Muscle of leg (tissue), 16 donors: Measurements from ENCODE around the gene KERA. TPM values are rescaled to one million over a fixed set of nuclear protein-coding genes. Genes with fewer than 3 reads are reported as not detected.

Experiments used
- DNase-seq: peaks from one replicate; pipeline ENCODE4 v3.0.0; 2013
- H3K27ac ChIP-seq: one replicate; pipeline ENCODE4 v1.5.1; 2013; ENCODE audit warnings: mild to moderate bottlenecking, low read length, control low read depth
- H3K27me3 ChIP-seq: one replicate; pipeline ENCODE4 v1.6.1; 2013; ENCODE audit warnings: low read length; ENCODE audit not compliant: control insufficient read depth, insufficient read depth
- H3K36me3 ChIP-seq: one replicate; pipeline ENCODE4 v1.6.1; 2013; ENCODE audit warnings: low read length; ENCODE audit not compliant: control insufficient read depth, insufficient read depth
- H3K4me1 ChIP-seq: one replicate; pipeline ENCODE4 v1.6.1; 2013; ENCODE audit warnings: low read length; ENCODE audit not compliant: control insufficient read depth, insufficient read depth
- H3K4me3 ChIP-seq: one replicate; pipeline ENCODE4 v1.5.1; 2013; ENCODE audit warnings: low read length, control low read depth
- H3K9me3 ChIP-seq: replicated peaks from 2 replicates; pipeline ENCODE4 v1.6.1; 2013; ENCODE audit warnings: low read depth, low read length; ENCODE audit not compliant: control insufficient read depth
- WGBS: methylation state at CpG from one replicate; pipeline ENCODE4 v1.1.5; 2013; ENCODE audit warnings: missing lambda C conversion rate; ENCODE audit not compliant: insufficient coverage; 5-methylcytosine and 5-hydroxymethylcytosine counted together
- long read RNA-seq, 11 donors: transcript quantifications; one replicate each; lab custom pipeline, GENCODE V29; 2026
- polyA plus RNA-seq, 8 donors: library from polyadenylated mRNA; unstranded; fragments of 120-200 nt; gene quantifications; one replicate each; pipeline versions ENCODE4 v1.2.1 to v1.2.3, GENCODE V29; 2013; ENCODE audit warnings: inconsistent platforms in 1 of 8, low replicate concordance in 1 of 8; ENCODE audit not compliant: insufficient read length in 8 of 8, insufficient read depth in 1 of 8
- total RNA-seq: library from RNA; stranded (reverse); fragments of 120-200 nt; gene quantifications from one replicate; pipeline ENCODE4 v1.2.4, GENCODE V29; 2013

KERA gene
- total RNA-seq (223 TPM), polyA plus RNA-seq (100 to 1,000 TPM in 3 of 8 donors, 10 to 100 TPM in 5; 16.1 to 316 (median 55.7) TPM)
- long read RNA-seq, donor 1, partial matches to known transcripts: 0 of 1 reads
- long read RNA-seq, donor 1, other reads (novel, unspliced or antisense): 0 of 1 reads
- long read RNA-seq, donor 2, partial matches to known transcripts: 0 of 2 reads
- long read RNA-seq, donor 2, other reads (novel, unspliced or antisense): 0 of 2 reads
- long read RNA-seq, donor 3, partial matches to known transcripts: 0 of 2 reads
- long read RNA-seq, donor 3, other reads (novel, unspliced or antisense): 0 of 2 reads
- long read RNA-seq, donor 4, transcript KERA-201 (3 exons, 2,162 nt): major isoform, 5 of 10 reads
- long read RNA-seq, donor 4, partial matches to known transcripts: 5 of 10 reads
- long read RNA-seq, donor 4, other reads (novel, unspliced or antisense): 0 of 10 reads
- long read RNA-seq, donor 5, transcript KERA-201 (3 exons, 2,162 nt): major isoform, 250 of 383 reads
- long read RNA-seq, donor 5, partial matches to known transcripts: 133 of 383 reads
- long read RNA-seq, donor 5, other reads (novel, unspliced or antisense): 0 of 383 reads
- long read RNA-seq, donor 6, transcript KERA-201 (3 exons, 2,162 nt): major isoform, 7 of 12 reads
- long read RNA-seq, donor 6, partial matches to known transcripts: 5 of 12 reads
- long read RNA-seq, donor 6, other reads (novel, unspliced or antisense): 0 of 12 reads
- long read RNA-seq, donor 7, transcript KERA-201 (3 exons, 2,162 nt): major isoform, 50 of 74 reads
- long read RNA-seq, donor 7, partial matches to known transcripts: 24 of 74 reads
- long read RNA-seq, donor 7, other reads (novel, unspliced or antisense): 0 of 74 reads
- long read RNA-seq, donor 8, transcript KERA-201 (3 exons, 2,162 nt): major isoform, 47 of 80 reads
- long read RNA-seq, donor 8, partial matches to known transcripts: 33 of 80 reads
- long read RNA-seq, donor 8, other reads (novel, unspliced or antisense): 0 of 80 reads
- long read RNA-seq, donor 9, transcript KERA-201 (3 exons, 2,162 nt): major isoform, 24 of 52 reads
- long read RNA-seq, donor 9, partial matches to known transcripts: 28 of 52 reads
- long read RNA-seq, donor 9, other reads (novel, unspliced or antisense): 0 of 52 reads
- long read RNA-seq, donor 10, transcript KERA-201 (3 exons, 2,162 nt): major isoform, 33 of 44 reads
- long read RNA-seq, donor 10, partial matches to known transcripts: 11 of 44 reads
- long read RNA-seq, donor 10, other reads (novel, unspliced or antisense): 0 of 44 reads
- long read RNA-seq, donor 11, transcript KERA-201 (3 exons, 2,162 nt): major isoform, 103 of 153 reads
- long read RNA-seq, donor 11, partial matches to known transcripts: 50 of 153 reads
- long read RNA-seq, donor 11, other reads (novel, unspliced or antisense): 0 of 153 reads

- peaks cover 6% of the 10 kb centered on the region for H3K4me1 ChIP-seq
- DNase-seq: peak; percentile 81
- no peaks in the 10 kb centered on the region for H3K9me3 ChIP-seq
- H3K4me3 ChIP-seq: peak within 1 kb of the TSS; percentile 7
- no peaks in the 10 kb centered on the region for H3K27me3 ChIP-seq
- no peaks in the 10 kb centered on the region for H3K36me3 ChIP-seq
- no CpG with 5 or more reads among the region's 9 CpGs for WGBS
- H3K27ac ChIP-seq: peak within 1 kb of the TSS; percentile 94
Observed at GRCh38 chr12:91057368-91058165, at the start of gene KERA. KERA (minus strand) TSS chr12:91058024; CDS start chr12:91056281, 1,743 bp downstream.

- DNase-seq: no peak
- no peaks in the 10 kb centered on the region for H3K9me3 ChIP-seq
- peaks cover 2% of the 10 kb centered on the region for H3K36me3 ChIP-seq
- H3K27me3 ChIP-seq: no peaks in the 10 kb centered on the region
- H3K4me1 ChIP-seq: no peaks in the 10 kb centered on the region
- no peak overlapping the region for H3K4me3 ChIP-seq
- no peak overlapping the region for H3K27ac ChIP-seq
Observed at GRCh38 chr12:91106283-91106682, 48.5 kb upstream of the KERA start.

- no peaks in the 10 kb centered on the region for H3K4me1 ChIP-seq
- WGBS: no CpG with 5 or more reads among the region's 5 CpGs
- peaks cover 2% of the 10 kb centered on the region for H3K36me3 ChIP-seq
- H3K27me3 ChIP-seq: no peaks in the 10 kb centered on the region
- no peaks in the 10 kb centered on the region for H3K9me3 ChIP-seq
- H3K4me3 ChIP-seq: no peak overlapping the region
- peak; percentile 54 for DNase-seq
- no peak overlapping the region for H3K27ac ChIP-seq
Observed at GRCh38 chr12:91105807-91106206, 48.0 kb upstream of the KERA start.

- no peak for DNase-seq
- H3K36me3 ChIP-seq: peaks cover 2% of the 10 kb centered on the region
- WGBS: no CpG with 5 or more reads among the region's 1 CpG
- no peaks in the 10 kb centered on the region for H3K4me1 ChIP-seq
- H3K4me3 ChIP-seq: no peak overlapping the region
- H3K27ac ChIP-seq: no peak overlapping the region
- H3K9me3 ChIP-seq: no peaks in the 10 kb centered on the region
- no peaks in the 10 kb centered on the region for H3K27me3 ChIP-seq
Observed at GRCh38 chr12:91104812-91105466, 47.1 kb upstream of the KERA start.

GRCh38 chr12:91103624-91104023, 45.8 kb upstream of the KERA start:
- WGBS: no CpG with 5 or more reads among the region's 1 CpG

GRCh38 chr12:91103101-91103500, 45.3 kb upstream of the KERA start:
- Histone ChIP-seq H3K36me3 (peaks cover under 1% of the 10 kb centered on the region), H3K27ac (no peak overlapping the region), H3K4me3 (no peak overlapping the region), H3K9me3 (no peaks in the 10 kb centered on the region), H3K4me1 (no peaks in the 10 kb centered on the region), H3K27me3 (no peaks in the 10 kb centered on the region)
- no peak for DNase-seq

More at GRCh38 chr12:91103624-91104023, 45.8 kb upstream of the KERA start:
- Histone ChIP-seq H3K4me3 (no peak overlapping the region), H3K36me3 (peaks cover 2% of the 10 kb centered on the region), H3K27ac (no peak overlapping the region), H3K9me3 (no peaks in the 10 kb centered on the region), H3K27me3 (no peaks in the 10 kb centered on the region), H3K4me1 (no peaks in the 10 kb centered on the region)
- DNase-seq: no peak

GRCh38 chr12:91100906-91101305, 43.1 kb upstream of the KERA start:
- Histone ChIP-seq H3K4me3 (no peak overlapping the region), H3K27ac (no peak overlapping the region), H3K36me3 (no peaks in the 10 kb centered on the region), H3K4me1 (no peaks in the 10 kb centered on the region), H3K9me3 (no peaks in the 10 kb centered on the region), H3K27me3 (no peaks in the 10 kb centered on the region)
- DNase-seq: no peak
- no CpG with 5 or more reads among the region's 2 CpGs for WGBS

GRCh38 chr12:91099836-91100235, 42.0 kb upstream of the KERA start:
- Histone ChIP-seq H3K27ac (no peak overlapping the region), H3K4me1 (no peaks in the 10 kb centered on the region), H3K4me3 (no peak overlapping the region), H3K9me3 (no peaks in the 10 kb centered on the region), H3K36me3 (no peaks in the 10 kb centered on the region), H3K27me3 (no peaks in the 10 kb centered on the region)
- WGBS: 63% methylated on average over 2 of the region's 2 CpGs
- DNase-seq: no peak

GRCh38 chr12:91099341-91099740, 41.5 kb upstream of the KERA start:
- Histone ChIP-seq H3K27me3 (no peaks in the 10 kb centered on the region), H3K36me3 (no peaks in the 10 kb centered on the region), H3K9me3 (no peaks in the 10 kb centered on the region), H3K27ac (no peak overlapping the region), H3K4me3 (no peak overlapping the region), H3K4me1 (no peaks in the 10 kb centered on the region)
- no CpG with 5 or more reads among the region's 2 CpGs for WGBS
- DNase-seq: no peak
